ENCODE measurements around the gene MKS1. TPM values are rescaled to one million over a fixed set of nuclear protein-coding genes. Genes with fewer than 3 reads are reported as not detected.

MKS1 gene
- 4.7 and 13.8 TPM in 2 replicates for total RNA-seq

- peak; percentile 44 for DNase-seq (ENCODE audit: extremely low read depth, low read depth, low spot score)
Measured at GRCh38 chr17:58219007-58219788, at the start of gene MKS1. Gene MKS1 (minus strand): TSS chr17:58219255. CDS start chr17:58219230, 25 bp downstream.

GRCh38 chr17:58268326-58268725 lies 49.3 kb upstream of the MKS1 start:
- no peak for DNase-seq (ENCODE audit: extremely low read depth, low read depth, low spot score)

- no peak for DNase-seq (ENCODE audit: extremely low read depth, low read depth, low spot score)
Measured at GRCh38 chr17:58267347-58268324, 48.6 kb upstream of the MKS1 start.

- DNase-seq (ENCODE audit: extremely low read depth, low read depth, low spot score): no peak
Measured at GRCh38 chr17:58265902-58266875, 47.1 kb upstream of the MKS1 start.

GRCh38 chr17:58265271-58265670 lies 46.2 kb upstream of the MKS1 start:
- DNase-seq (ENCODE audit: extremely low read depth, low read depth, low spot score): no peak

- no peak for DNase-seq (ENCODE audit: extremely low read depth, low read depth, low spot score)
Measured at GRCh38 chr17:58264407-58265103, 45.5 kb upstream of the MKS1 start.

GRCh38 chr17:58263773-58264172 lies 44.7 kb upstream of the MKS1 start:
- DNase-seq (ENCODE audit: extremely low read depth, low read depth, low spot score): no peak

GRCh38 chr17:58262149-58262548 lies 43.1 kb upstream of the MKS1 start:
- DNase-seq (ENCODE audit: extremely low read depth, low read depth, low spot score): no peak

GRCh38 chr17:58254803-58255202 lies 35.7 kb upstream of the MKS1 start:
- no peak for DNase-seq (ENCODE audit: extremely low read depth, low read depth, low spot score)

GRCh38 chr17:58253082-58253481 lies 34.0 kb upstream of the MKS1 start:
- no peak for DNase-seq (ENCODE audit: extremely low read depth, low read depth, low spot score)

GRCh38 chr17:58252141-58252540 lies 33.1 kb upstream of the MKS1 start:
- no peak for DNase-seq (ENCODE audit: extremely low read depth, low read depth, low spot score)

GRCh38 chr17:58250344-58251011 lies 31.4 kb upstream of the MKS1 start:
- no peak for DNase-seq (ENCODE audit: extremely low read depth, low read depth, low spot score)

- no peak for DNase-seq (ENCODE audit: extremely low read depth, low read depth, low spot score)
Measured at GRCh38 chr17:58249270-58250133, 30.4 kb upstream of the MKS1 start.

GRCh38 chr17:58248955-58249269 lies 29.9 kb upstream of the MKS1 start:
- DNase-seq (ENCODE audit: extremely low read depth, low read depth, low spot score): no peak

- DNase-seq (ENCODE audit: extremely low read depth, low read depth, low spot score): no peak
Measured at GRCh38 chr17:58247511-58248363, 28.7 kb upstream of the MKS1 start.

GRCh38 chr17:58246781-58247180 lies 27.7 kb upstream of the MKS1 start:
- DNase-seq (ENCODE audit: extremely low read depth, low read depth, low spot score): no peak

- no peak for DNase-seq (ENCODE audit: extremely low read depth, low read depth, low spot score)
Measured at GRCh38 chr17:58246104-58246740, 27.2 kb upstream of the MKS1 start.

Measured in glomerular endothelial cell (primary cell).